ENCODE results near the gene MED10. TPM values are rescaled to one million over a fixed set of nuclear protein-coding genes. Genes with fewer than 3 reads are reported as not detected.

MED10 gene
- total RNA-seq, 1 donor from 2014 or later, result 31.8 TPM

GRCh38 chr5:6356578-6357164, 21.7 kb downstream of the MED10 start:
- TF ChIP-seq, protein P1, sequence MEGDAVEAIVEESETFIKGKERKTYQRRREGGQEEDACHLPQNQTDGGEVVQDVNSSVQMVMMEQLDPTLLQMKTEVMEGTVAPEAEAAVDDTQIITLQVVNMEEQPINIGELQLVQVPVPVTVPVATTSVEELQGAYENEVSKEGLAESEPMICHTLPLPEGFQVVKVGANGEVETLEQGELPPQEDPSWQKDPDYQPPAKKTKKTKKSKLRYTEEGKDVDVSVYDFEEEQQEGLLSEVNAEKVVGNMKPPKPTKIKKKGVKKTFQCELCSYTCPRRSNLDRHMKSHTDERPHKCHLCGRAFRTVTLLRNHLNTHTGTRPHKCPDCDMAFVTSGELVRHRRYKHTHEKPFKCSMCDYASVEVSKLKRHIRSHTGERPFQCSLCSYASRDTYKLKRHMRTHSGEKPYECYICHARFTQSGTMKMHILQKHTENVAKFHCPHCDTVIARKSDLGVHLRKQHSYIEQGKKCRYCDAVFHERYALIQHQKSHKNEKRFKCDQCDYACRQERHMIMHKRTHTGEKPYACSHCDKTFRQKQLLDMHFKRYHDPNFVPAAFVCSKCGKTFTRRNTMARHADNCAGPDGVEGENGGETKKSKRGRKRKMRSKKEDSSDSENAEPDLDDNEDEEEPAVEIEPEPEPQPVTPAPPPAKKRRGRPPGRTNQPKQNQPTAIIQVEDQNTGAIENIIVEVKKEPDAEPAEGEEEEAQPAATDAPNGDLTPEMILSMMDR (IDR thresholded peaks at IDR 0.05), result no peak
- intact Hi-C loops (cut with DNase I), result no loop called here
- ATAC-seq, result no peak
- H3K36me3 ChIP-seq, result no peaks in the 10 kb centered on the region
- H3K4me1 ChIP-seq, result no peaks in the 10 kb centered on the region
- H3K27me3 ChIP-seq, result no peaks in the 10 kb centered on the region
- no peak overlapping the region for H3K27ac ChIP-seq
- no peak for DNase-seq
- H3K9me3 ChIP-seq, result no peaks in the 10 kb centered on the region
- no peak overlapping the region for H3K4me3 ChIP-seq

DNA sequence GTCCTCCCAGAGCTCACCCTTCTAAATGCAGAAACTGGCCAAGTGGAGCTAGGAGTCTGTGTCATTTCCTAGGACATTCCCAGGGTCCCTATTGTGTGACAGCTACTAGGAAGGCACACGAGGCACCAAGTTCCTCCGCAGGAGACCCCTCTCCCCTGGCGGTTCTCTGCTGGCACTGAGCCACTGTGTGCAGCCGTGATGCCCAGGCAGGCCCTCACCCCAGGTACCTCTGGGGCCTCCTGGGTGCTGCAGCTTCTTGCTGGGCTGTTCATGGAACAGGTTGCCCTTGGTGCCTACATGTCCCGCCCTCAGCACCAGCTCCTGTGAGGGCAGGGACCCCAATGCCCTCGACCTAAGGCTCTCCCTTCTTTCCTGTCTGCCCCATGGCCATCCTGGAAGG, 23.1 kb downstream of the MED10 start:
- TF ChIP-seq, protein P1 (IDR thresholded peaks at IDR 0.05), result no peak
- H3K9me3 ChIP-seq, result no peaks in the 10 kb centered on the region
- no peak overlapping the region for H3K4me3 ChIP-seq
- H3K4me1 ChIP-seq, result no peaks in the 10 kb centered on the region
- H3K36me3 ChIP-seq, result no peaks in the 10 kb centered on the region
- DNase-seq, result no peak
- no peak for ATAC-seq
- no peak overlapping the region for H3K27ac ChIP-seq
- H3K27me3 ChIP-seq, result no peaks in the 10 kb centered on the region
- intact Hi-C loops (cut with DNase I), result no loop called here

DNA sequence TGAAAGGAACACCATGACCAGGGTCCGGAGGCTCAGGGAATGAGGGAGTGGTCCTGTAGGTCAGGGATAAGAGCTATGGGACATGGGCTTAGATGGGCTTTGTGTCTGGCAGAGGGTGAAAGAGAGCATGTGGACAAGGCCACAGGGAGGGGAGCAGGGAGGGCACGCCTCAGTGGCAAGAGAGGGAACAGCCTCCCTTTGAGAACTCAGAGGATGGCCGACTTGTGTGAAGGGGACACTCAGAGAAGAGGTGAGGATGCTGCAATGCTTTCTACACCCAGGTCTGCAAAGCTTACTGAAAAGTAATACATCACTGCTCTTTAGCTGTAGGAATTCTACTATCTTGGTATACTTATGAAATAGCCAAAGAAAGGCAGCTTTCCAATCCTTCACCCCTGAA, 23.5 kb downstream of the MED10 start:
- Histone ChIP-seq H3K27me3 (no peaks in the 10 kb centered on the region), H3K27ac (no peak overlapping the region), H3K9me3 (no peaks in the 10 kb centered on the region), H3K4me3 (no peak overlapping the region), H3K4me1 (no peaks in the 10 kb centered on the region), H3K36me3 (no peaks in the 10 kb centered on the region)
- no peak for DNase-seq
- TF ChIP-seq, protein P1 (IDR thresholded peaks at IDR 0.05), result no peak
- no peak for ATAC-seq
- intact Hi-C loops (cut with DNase I), result no loop called here

DNA sequence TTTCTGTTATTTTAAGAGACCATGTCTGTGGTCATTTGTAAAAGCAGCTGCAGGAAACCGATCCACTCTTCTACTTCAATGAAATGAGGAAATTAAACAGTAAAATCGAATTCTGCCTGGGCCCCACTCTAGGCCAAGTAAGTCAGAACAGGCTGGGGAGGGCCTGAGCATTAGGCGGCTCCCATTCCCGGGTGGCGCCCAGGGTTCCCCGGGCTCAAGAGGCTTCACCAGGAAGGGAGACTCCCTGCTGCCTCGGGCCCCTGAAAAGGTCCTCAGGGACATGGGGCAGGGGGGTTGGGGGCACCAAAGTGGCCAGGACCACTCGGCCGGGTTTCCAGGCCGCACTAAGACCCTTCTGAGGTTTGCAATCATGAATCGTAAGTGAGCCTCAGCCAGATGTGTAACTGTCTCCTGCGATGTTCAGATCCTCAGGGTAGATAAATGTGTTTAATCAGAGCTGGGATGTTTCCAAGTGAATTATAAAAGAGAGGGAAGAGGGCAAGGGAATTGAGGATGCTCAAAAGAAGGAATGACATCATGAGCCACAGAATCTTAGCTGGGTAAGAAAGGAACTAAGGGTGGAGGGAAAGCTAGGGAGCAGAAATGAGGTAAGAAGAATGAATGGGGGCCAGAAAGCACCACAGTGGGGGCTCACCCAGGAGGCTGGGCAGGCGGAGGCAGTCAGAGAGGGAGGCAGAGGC, 24.6 kb downstream of the MED10 start:
- Histone ChIP-seq H3K9me3 (no peaks in the 10 kb centered on the region), H3K4me1 (no peaks in the 10 kb centered on the region), H3K36me3 (no peaks in the 10 kb centered on the region), H3K27ac (no peak overlapping the region), H3K4me3 (no peak overlapping the region), H3K27me3 (no peaks in the 10 kb centered on the region)
- no peak for ATAC-seq
- DNase-seq, result no peak
- TF ChIP-seq, protein P1 (IDR thresholded peaks at IDR 0.05), result no peak
- intact Hi-C loops (cut with DNase I), result no loop called here

DNA sequence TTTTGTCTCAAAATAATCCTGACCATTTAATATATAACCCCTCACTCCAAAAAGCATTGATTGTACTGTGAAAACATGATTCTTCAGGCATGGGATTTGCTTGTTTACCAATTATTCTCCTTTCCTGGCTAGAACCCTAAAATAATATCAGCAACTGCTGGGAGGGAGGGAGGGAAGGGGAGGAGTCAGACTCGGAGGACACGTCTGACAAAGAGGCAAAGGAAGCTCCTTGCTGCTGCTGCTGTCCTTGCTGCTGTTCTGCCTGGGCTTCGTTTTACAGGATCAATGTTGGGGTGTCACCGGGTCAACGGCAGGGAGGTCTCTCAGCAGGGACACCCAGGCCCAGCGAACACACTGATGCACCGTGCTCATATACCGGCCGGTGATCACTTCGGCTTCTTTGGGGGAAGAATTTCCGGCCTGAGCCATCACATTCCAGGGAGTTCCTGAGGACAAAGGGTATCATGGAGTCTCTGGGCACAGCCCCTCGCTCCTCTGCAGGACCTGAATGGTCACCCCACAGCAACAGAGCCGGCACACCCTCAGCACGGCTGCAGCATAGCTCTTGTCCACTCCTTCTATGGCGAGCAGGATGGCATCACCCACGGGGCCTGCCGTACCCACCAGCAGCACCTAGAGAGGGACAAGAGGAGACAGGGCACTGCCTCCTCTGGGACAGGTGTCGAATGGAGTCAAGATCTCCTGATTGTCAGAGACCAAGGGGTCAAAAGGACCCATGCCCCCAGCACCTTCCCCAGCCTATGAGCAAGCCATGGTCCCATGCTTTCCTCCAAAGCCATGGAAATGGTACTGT, 27.9 kb downstream of the MED10 start:
- Histone ChIP-seq H3K4me3 (no peak overlapping the region), H3K9me3 (no peaks in the 10 kb centered on the region), H3K27me3 (no peaks in the 10 kb centered on the region), H3K36me3 (no peaks in the 10 kb centered on the region), H3K27ac (no peak overlapping the region), H3K4me1 (no peaks in the 10 kb centered on the region)
- ATAC-seq (no peak), DNase-seq (no peak)
- TF ChIP-seq, protein P1 (IDR thresholded peaks at IDR 0.05), result no peak
- intact Hi-C loops (cut with DNase I), result no loop called here

All from upper lobe of right lung (tissue), 1 donor.